ENCODE measurements around the gene HNMT.

- TF ChIP-seq EZH2 (IDR thresholded peaks at IDR 0.05; ENCODE audit: borderline replicate concordance, insufficient read depth, low read depth, low read length, poor library complexity, severe bottlenecking) (no peak), CTCF (IDR thresholded peaks at IDR 0.05) (no peak)
These were observed 54.8 kb downstream of the HNMT start for GRCh38 chr2:138018866-138019688.

Measured in B cell (primary cell).